DMS 273 treated with DMSO at 0.1 percent for 48 hours (cell line): ENCODE data around the gene PDCD11.
"Not testable (repeated sequence)": the region's sequence is repeated elsewhere in the genome, so short reads cannot be mapped to it uniquely, and the experiment has no call there.

Source experiments
- DNase-seq: peaks from one replicate; lab custom pipeline; 2025; lab: John Stamatoyannopoulos, UW

Gene PDCD11

GRCh38 chr10:103476046-103476768, 79.8 kb downstream of the PDCD11 start:
- DNase-seq = no peak

GRCh38 chr10:103478671-103479070, 82.2 kb downstream of the PDCD11 start:
- no peak for DNase-seq

GRCh38 chr10:103479135-103479534, 82.7 kb downstream of the PDCD11 start, which contains the start of gene CALHM3:
CALHM3 (minus strand) TSS chr10:103479240; CDS start chr10:103479032, 208 bp downstream.
- DNase-seq = no peak

- DNase-seq = no peak
These were observed 84.1 kb downstream of the PDCD11 start for GRCh38 chr10:103480521-103480920.

GRCh38 chr10:103481974-103482531, 85.6 kb downstream of the PDCD11 start:
- DNase-seq = peak; percentile 51

- not testable (repeated sequence) for DNase-seq
These were observed 90.4 kb downstream of the PDCD11 start for GRCh38 chr10:103486635-103487409.

- no peak for DNase-seq
These were observed 90.9 kb downstream of the PDCD11 start for GRCh38 chr10:103487410-103487708.

GRCh38 chr10:103490986-103491314, 94.5 kb downstream of the PDCD11 start:
- DNase-seq = no peak

GRCh38 chr10:103491729-103492364, 95.4 kb downstream of the PDCD11 start:
- no peak for DNase-seq

GRCh38 chr10:103492655-103493261, 96.3 kb downstream of the PDCD11 start:
- DNase-seq = no peak

- DNase-seq = no peak
These were observed 97.0 kb downstream of the PDCD11 start, which contains the start of gene NEURL1 for GRCh38 chr10:103493362-103493915. NEURL1 (plus strand) TSS chr10:103493705; CDS start chr10:103494388, 683 bp downstream.

GRCh38 chr10:103493916-103494877, 97.8 kb downstream of the PDCD11 start:
- DNase-seq = no peak

GRCh38 chr10:103495321-103495720, 98.9 kb downstream of the PDCD11 start:
- DNase-seq = no peak
